Hepatic stellate cell (primary cell): ENCODE results near the gene SLC15A5.

Experiments
- DNase-seq: peaks from one replicate; pipeline ENCODE4 v3.0.0; 2011; ENCODE audit warnings: low spot score

Gene SLC15A5

DNA sequence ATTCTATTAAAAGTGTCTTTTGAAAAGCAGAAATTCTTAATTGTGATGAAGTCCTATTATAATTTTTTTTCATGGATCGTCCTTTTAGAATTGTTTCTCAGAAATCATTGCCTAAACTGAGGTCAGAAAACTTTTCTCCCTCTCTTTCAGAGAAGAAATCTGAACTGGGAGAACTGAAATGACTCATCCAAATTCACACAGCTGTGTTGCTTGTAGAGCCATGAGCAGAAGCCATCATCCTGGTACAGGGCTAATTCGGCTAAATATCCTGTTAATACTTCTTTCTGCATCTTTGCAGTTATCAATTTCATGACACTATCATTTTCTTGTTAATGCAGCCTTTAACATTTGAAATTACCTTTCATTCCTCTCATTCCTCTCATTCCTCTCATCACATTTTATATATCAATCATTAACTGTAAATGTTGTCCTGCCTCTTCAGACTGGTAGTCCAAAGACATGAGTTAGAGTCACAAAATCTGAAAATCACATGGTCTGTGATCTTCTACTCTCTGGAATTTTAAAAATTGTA, 15.5 kb downstream of the SLC15A5 start:
- no peak for DNase-seq

DNA sequence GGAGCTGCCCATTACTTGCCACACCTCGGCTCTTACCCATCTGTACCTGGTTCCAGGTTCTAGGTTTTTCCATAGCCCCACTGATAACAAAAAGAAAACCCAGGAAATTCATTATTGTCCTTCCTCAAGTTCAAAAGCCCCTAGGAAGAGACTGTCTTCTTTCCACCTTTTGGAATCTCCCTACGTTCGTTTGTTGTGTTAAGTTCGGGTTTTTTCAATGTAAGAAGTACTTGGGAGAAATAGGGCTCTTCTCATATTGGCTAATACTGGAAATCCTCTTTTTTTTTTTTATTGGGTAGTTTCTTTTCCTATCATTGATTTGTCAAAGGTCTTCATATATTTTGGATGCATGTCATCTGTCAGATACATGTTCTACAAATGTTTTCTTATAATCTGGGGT, 17.3 kb downstream of the SLC15A5 start:
- no peak for DNase-seq

DNA sequence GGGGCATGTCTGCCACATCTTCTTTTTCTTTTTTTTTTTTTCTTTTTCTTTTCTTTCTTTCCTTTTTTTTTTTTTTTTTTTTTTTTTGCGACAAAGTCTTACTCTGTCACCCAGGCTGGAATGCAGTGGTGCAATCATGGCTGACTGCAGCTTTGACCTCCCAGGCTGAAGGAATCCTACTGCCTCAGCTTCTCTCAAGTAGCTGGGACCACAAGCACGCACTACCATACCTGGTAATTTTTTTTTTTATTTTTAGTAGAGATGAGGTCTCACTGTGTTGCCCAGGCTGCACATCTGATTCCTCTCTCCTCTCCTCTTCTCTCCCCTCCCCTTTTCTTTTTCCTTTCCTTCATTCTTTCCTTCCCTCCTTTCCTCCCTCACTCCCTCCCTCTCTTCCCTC, 18.5 kb downstream of the SLC15A5 start:
- no peak for DNase-seq

DNA sequence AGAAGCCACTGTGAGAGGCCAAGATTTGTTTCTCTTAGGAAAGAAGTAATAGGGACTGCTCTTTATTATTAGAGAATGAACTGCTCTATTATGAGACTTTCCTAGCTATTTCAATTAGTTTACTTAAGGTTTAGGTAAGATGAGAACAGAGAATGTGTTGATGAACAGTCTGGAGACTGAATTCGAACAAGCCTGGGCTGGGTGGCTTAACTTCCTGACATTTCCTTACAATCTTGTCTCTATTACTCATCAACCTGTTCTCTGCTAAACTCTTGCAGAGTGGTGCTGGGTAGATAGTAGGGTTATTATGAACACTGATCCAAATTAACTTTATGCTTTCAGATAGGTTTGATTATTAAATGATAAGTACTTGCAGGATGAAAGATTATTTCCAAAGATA, 31.2 kb downstream of the SLC15A5 start:
- no peak for DNase-seq

DNA sequence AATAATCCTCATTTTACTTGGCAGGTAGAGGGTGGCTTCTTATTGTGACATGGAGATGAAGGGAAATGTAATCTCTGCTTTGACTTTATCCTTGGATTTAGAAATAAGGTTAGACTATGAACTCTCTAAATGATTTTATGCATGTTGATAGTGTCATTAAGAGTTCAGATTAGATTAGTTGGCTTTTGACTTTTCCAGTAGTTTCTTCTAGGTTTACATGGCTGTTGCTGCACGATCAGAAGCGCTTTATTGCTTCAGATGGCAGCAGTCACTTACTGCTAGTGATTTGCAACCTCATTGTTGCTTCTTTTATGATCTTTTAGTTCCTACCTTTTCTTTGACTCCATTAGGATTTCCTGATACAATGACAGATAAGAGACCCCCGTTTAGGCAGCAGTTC, 32.3 kb downstream of the SLC15A5 start:
- no peak for DNase-seq

DNA sequence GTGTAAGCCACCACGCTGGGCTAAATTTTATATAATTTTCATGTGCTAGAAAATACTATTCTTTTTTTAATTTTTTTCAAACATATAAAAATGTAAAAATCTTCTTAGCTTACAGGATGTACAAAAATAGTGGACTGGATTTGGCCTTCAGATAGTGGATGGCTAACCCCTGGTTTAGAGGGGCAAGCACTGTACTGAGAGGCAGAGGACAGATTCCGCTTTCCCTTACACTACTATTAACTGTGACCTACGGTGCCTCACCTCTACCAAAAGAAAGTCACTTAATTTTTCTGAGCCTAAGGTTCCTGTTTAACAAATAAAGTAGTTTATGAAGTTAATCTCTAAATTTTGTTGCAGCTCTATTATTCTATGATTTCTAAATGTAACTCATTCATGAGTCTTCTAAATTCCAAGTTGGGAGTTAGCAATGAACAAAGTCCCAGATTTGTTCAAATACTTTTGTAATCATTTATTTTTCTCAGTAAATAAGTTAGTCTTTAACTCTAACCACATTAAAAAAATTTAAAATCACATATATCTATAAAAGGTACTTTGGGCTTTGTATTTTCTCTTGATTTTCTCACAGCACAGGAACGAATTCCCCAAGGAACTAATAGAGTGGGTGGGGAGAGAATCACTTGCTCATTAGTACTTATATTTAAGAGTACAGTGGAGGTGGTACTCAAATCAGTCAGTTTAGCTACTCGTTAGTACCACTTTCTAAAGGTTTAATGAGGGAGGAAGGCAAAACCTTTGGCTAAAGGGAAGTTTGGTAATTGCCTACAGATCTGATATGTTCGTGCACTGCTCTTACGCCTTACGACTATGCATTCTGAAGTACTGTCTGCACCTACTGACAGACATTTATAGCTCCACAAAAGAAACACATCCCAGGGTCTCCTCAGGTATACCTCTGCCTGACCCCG, 33.7 kb downstream of the SLC15A5 start:
- no peak for DNase-seq

DNA sequence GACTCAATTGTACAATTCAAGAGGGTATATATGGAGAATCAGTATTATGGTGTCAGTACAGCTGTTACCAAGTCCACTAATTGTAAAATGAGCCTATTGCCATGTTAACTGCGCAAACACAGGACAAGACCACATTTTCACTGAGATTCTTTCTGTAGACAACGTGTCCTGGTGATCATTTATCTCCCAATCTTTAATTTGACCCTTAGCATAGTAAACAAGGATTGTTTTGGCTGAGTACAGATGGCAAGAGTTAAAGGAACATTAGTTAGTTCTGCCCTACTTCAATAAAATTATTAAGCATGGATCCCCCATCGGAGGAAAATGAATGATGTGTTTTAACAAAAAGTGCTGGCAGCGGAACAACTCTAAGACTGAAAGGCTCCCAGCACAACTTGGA, 36.1 kb downstream of the SLC15A5 start:
- DNase-seq, result no peak

DNA sequence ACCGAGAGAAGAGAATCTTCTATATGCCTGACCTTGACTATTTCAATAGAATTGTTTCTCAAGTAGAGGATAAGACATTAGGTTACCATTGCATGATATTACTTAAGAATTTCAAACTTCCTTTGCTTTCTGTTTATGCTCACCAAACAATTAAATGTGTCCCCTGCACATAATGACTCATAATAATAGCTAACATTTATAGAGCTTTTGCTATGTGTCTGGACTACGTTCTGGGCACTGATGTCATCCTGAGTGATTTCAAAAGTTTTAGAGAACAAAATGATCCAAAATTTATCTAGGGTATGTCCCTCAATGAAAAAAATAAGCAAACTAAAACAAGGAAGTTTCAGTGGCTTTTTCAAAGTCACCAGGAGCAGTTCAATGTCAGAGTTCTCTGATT, 38.8 kb downstream of the SLC15A5 start:
- DNase-seq, result no peak

DNA sequence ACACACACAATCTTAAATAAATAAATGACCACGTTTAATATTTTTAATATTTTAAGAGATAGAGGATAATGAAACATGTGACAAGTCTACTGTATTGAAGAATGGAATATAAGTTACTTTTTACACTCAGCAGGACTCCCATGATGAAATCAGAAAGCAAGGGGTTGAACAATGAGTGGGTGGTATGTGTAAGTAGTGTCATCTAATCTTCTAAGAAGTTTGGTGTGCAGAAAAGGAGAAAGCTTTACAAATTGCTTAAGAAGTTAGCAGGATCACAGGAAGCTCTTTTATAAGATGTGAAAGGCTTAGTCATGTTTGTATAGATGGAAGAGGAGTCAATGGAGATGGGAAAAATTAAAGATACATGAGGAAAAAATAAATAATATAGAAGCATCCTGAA, 47.8 kb downstream of the SLC15A5 start:
- no peak for DNase-seq

DNA sequence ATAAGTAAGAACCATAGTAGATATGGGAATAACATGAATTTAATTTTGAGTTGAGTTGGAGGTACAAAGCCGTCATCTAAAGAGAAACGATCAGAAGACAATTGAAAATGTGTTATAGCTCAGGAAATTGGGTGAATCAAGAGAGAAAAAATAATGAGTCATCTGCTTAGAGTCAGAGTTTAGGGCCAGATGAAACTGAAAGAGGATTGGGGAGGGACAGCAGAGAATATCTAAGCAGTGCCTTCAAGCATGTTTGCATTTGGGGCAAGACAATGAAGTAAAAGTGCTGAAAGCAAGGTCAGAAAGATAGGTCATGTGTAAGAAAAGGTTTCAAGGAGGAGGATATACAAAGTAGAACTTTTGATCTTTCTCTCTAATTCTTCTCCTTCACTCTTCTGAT, 49.4 kb downstream of the SLC15A5 start:
- DNase-seq, result no peak

DNA sequence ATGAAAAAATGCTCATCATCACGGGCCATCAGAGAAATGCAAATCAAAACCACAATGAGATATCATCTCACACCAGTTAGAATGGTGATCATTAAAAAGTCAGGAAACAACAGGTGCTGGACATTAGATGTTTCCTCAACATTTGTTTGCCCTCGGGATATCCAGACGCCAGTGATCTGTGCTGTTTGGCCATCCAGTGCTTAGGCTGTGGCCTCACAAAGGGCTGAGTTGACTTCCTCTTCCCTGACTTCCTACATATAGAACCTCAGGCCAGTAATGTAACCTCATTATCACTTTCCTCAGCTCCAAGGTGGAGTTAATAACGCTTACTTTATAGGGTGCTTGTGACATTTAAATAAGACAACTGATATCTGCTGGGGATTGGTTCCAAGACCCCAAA, 51.8 kb downstream of the SLC15A5 start:
- DNase-seq, result no peak

DNA sequence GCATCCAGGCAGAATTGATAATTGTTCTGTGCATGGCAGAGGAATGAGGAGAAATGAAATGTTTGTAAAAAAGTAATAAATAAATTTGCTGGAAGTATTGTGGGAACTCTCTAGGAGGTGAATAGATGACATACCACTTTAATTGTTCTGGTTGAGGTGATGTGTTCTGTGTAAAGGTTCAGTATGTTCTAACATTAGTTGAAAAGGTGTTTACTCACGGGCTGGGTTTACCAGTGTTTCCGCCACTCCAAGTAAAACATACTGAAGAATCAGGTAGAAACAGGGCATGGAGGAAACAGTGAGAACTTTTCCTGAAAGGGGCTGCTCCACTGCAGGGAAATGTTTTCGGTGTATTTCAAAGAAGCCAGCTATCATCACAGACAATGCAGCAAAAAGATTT, 53.3 kb downstream of the SLC15A5 start:
- no peak for DNase-seq

DNA sequence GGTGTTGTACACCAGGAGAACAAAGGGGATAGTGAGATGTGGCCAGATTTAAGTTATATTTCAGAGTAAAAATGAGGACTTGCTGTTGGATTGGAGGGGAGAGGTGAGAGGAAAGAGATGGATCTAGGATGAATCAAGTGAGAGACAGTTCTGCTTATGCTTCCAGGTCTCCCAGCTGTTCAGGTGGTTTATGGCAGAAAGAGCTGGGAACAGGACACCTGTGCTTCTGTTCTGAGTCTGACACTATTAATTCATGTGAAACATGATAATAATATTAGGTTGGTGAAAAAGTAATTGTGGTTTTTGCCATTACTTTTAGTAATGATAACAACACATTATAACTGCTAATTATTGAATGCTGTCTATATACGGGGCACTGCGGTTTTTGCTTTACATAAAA, 55.7 kb downstream of the SLC15A5 start:
- DNase-seq, result no peak

DNA sequence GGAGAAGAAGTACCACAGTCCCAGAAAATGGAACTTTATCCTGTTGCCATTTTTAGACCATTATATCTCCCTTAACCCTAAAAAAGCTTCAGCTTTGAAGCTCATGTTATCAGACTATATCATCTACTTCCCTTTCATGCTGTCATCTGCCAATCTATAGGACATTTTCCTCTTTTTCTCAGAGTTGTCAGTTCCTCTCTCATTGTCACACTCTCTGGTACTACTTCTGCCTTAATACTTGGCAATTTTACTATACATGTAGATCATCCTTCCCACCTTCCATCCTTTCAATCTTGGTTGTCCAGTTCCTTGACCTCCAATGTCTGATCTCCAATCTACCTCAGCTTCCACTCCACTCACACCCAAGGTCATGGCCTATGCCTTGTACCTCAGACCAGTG, 57.4 kb downstream of the SLC15A5 start:
- no peak for DNase-seq

DNA sequence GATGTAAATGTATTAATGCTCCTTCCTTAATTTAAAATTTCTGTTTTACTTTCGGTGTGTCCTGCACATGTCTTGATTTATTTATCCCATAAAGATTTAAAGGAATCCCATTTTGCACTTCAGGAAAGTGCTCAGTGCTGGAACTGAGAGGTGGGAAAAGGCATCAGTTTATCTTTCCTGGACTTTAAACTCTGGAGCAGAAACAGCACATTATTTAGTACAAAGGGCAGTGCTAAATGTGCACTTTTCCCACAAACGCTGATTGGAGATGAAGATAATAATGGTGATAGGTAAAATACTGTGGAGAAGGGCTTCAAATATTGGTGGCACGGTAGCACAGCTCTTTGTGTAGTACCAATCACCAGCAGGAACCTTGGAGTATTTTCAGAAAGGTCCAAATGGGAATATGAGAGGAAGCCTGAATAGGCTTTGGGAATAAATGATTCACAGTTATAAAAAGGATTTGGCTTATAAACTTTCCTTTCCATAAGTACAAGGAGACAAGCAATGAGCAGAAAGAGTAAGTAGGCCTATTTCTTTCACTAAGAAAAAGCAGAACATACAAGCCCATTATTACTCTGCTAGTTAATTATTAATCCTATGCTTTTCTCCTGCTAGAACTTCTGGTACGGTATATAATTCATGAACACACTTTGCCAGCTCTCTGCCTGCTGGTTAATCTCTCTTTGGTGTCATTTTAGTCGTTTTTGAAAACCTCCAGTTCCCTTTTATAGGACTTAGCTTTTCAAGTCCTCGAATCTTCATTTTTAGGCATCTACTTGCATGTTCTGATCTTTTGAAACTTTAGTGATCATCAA, 58.3 kb downstream of the SLC15A5 start:
- no peak for DNase-seq

DNA sequence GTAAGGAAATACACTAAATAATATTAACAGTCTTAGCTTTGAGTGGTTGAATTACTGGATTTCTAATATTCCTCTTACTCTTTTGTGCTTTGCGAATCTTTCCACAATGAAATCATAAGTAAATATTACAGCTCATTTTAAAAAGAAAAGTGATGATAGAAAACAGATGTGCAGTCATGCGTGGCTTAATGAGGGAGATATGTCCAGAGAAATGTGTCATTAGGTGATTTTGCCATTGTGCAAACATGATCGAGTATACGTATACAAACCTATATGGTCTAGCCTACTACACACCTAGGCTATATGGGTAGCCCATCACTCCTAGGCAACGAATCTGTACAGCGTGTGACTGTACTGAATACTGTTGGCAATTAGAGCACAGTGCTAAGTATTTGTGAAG, 59.3 kb downstream of the SLC15A5 start:
- DNase-seq, result no peak

DNA sequence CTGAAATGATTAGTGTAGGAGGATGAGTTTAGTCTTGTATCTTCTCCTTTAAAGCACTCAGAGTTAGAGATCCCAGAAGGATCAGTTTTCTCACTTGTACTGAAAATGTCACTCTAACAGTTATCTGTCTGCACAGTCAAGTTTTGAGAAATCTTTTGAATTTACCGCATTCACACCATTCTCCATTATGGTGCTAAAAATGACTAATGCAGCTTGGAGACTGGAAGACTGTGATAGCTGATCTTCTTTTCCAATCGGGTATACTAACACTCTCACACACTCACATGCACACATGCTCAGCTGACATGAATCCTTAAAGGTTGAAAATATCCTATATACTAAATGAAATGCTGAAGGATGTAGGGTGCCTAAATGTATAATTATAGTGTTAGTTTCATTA, 65.8 kb downstream of the SLC15A5 start:
- no peak for DNase-seq

DNA sequence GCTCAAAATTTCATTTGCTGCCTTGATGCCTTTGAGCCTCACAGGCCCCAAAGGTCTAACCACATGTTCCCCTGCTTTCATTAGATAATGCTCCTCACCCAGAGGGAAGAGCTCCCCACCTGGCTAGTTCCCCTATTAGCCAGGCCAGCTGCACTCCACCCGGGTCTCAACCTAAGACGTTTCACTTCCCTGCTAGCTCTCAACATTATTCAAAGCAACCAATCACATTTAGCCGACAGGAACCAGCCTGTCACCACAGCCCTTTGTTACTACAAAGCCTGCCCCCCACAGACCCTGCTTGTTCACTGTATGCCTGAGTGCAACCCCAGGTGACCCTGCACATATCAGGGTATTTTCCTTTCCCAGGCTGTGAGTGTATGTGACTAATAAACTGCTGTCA, 78.6 kb downstream of the SLC15A5 start:
- DNase-seq, result no peak

DNA sequence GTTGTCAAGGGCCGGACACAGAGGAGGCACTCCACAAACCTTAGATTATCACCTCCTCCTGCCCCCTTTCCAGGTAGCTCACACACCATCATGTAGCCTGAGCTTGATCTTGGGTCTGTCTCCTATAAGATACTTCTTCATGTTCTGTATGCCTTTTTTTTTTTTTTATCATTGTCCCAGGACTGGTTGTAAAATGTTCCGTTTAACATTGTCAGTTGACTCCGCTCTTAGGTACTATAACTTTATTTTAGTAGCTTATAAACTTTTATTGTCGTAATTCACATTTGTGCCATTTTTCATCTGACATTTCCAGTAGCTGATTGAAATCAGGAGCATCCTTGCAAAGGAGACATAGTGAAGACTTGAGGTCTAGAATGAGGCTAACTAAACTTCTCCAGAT, 79.9 kb downstream of the SLC15A5 start:
- DNase-seq, result no peak

DNA sequence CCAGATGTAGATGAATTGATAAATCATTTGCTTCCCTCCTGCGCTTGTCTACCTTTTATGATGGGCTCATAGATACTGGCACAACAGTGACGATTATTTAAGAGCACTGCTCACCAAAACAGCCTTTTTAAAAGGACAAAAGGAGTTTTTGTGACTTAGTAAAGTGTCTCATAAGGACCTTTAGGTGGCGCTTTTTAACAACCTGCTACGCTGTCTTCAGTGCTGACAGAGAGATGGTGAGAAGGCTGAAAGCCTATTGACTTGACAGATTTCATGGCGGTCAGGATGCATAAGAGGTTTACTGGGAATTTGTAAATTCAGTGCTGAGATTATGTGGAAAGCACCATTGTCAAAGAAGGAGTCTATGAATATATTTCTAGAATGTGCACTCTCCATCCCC, 87.6 kb downstream of the SLC15A5 start:
- no peak for DNase-seq

DNA sequence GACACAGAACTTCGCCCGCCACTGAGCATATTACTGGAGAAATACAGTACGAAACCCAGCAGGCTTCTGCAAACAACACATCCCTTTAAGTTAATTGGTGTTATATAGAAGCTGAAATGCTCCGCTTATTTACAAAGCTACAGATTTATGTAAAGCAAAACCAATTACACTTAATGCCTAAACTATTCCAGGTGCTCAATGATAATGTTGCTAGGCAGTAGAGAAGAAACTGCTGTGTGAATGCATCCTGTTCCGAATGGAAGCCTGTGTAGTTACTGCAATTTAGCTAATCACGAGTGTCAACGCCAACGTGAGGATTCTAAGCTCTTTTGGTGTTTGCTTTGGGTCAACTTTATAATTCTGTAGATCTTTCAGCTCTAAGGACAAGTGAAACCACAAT, 89.8 kb downstream of the SLC15A5 start:
- no peak for DNase-seq

DNA sequence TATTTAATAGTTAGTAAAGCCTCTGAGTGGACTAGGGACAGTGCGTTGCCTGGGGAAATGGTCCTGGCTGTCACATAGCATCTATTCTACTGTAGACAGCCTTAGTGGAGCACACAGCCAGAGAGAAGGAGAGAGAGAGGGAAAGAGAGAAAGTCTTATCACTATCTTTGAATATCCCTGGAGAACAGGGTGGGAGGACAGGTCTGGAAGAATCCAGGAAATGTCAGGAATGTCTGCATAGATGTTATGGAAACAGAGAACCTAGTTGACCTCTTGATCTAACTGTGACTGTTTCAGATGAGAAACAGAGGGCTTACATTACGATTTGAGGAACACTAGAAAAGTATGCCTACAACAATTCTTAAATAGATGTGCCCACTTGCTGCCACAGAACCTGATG, 92.8 kb downstream of the SLC15A5 start:
- no peak for DNase-seq

DNA sequence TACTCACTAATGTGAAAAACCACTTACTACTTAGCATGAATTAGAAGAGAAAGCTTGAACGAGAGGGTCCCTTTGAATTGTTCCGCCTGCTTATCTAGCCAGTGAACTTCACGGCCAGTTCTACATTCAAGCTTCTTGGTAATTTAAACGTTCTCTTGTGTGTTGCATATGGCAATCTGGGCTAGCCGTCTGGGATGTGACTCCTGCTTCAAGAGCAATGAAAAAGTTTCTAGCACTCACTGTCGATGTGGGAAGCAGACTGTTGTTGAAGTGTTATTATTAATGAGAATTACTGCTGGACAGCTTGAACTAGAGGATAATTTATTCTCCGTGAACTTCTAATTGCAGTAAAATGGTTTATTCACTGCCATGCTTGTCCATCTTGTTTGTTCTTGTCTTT, 93.9 kb downstream of the SLC15A5 start:
- no peak for DNase-seq
